WTC11 (cell line): ENCODE results near the gene MBD2.

Source experiments
- CTCF ChIP-seq: fragments of 200-600 bp; IDR thresholded peaks from 2 replicates; pipeline ENCODE4 v1.8.0; 2022; ENCODE audit warnings: antibody characterized with exemption
- PREB ChIP-seq: sonication (generic); formaldehyde crosslinking; IDR thresholded peaks from 2 replicates; pipeline ENCODE4 v1.8.1; 2022; ENCODE audit warnings: mild to moderate bottlenecking, missing genetic modification reagents, moderate library complexity, borderline replicate concordance
- STAT6 ChIP-seq: sonication (generic); formaldehyde crosslinking; conservative IDR thresholded peaks from 2 replicates; pipeline ENCODE4 v1.8.1; 2023; ENCODE audit warnings: mild to moderate bottlenecking, low read depth, missing genetic modification reagents, moderate library complexity
- USF1 ChIP-seq: sonication (generic); formaldehyde crosslinking; IDR thresholded peaks from 2 replicates; pipeline ENCODE4 v1.8.0; 2022; ENCODE audit warnings: mild to moderate bottlenecking, missing genetic modification reagents

- TF ChIP-seq STAT6 (CRISPR knock-in tag) (no peak), CTCF (no peak), USF1 (CRISPR knock-in tag) (no peak), PREB (CRISPR knock-in tag) (no peak)
Measured at GRCh38 chr18:54165450-54165849, 59.0 kb downstream of the MBD2 start.
